ENCODE measurements around the gene PRDM2.

DNA sequence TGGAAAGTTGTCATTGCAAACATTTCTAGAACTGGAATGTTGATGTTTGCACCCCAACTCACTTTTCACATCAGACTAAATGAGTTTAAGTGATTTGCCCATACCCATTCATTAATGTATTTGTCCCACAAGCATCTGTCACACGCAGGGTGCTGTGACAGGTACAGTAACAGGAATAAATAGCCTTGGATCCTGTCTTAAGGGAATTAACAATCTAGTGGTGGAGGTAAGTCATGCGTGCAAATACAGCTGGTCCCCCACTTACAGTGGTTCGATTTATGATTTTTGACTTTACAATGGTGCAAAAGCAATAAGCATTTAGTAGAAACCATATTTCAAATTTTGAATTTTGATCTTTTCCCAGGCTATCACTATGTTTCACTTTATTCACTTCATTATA lies 17.5 kb upstream of the PRDM2 start:
- TF ChIP-seq, protein P1, sequence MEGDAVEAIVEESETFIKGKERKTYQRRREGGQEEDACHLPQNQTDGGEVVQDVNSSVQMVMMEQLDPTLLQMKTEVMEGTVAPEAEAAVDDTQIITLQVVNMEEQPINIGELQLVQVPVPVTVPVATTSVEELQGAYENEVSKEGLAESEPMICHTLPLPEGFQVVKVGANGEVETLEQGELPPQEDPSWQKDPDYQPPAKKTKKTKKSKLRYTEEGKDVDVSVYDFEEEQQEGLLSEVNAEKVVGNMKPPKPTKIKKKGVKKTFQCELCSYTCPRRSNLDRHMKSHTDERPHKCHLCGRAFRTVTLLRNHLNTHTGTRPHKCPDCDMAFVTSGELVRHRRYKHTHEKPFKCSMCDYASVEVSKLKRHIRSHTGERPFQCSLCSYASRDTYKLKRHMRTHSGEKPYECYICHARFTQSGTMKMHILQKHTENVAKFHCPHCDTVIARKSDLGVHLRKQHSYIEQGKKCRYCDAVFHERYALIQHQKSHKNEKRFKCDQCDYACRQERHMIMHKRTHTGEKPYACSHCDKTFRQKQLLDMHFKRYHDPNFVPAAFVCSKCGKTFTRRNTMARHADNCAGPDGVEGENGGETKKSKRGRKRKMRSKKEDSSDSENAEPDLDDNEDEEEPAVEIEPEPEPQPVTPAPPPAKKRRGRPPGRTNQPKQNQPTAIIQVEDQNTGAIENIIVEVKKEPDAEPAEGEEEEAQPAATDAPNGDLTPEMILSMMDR (IDR thresholded peaks at IDR 0.05; ENCODE audit: low read length): no peak
- no peak for TF ChIP-seq EZH2 (IDR thresholded peaks at IDR 0.05; ENCODE audit: borderline replicate concordance, low read length)

All from OCI-LY1 (cell line).